CD4-positive, alpha-beta T cell treated with Interleukin-17A for 1 hour (primary cell): ENCODE results near the gene TMC6.

Source experiments
- DNase-seq: peaks from one replicate; pipeline ENCODE4 v3.0.0-alpha.2; 2020

Gene TMC6

DNA sequence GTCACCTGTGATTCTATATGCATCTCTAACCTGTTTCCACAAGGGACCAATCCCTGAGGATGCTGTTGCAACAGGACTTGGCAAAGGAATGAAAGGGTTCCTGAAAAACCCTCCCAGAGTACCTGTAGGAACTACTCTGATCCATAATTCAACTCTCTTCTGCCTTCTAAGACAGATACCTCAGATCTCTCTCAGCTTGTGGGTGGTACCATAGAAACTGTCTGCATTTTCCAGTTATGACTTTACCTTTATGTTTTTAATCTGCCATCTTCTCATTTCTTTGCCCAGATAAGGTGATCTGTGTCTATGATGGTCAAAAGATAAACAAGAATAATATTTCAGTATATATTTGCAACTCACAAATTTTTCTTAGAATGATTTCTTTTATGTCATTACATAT lies 65.1 kb downstream of the TMC6 start:
- no peak for DNase-seq

DNA sequence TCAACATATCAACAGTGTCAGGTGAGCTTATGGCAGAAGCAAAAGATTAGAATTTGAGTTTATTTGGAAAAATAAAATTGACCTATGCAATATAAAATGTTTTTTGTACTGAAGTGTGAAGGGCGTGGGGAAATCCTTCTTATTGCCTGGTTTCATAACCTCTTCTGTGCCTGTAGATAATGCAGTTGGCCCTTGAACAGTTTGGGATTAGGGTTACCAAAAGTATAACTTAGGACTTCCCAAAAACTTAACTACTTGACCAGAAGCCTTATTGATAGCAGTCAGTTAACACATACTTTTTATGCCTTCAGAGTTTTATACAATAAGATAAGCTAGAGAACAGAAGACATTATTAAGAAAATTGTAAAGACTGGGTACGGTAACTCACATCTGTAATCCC lies 66.0 kb downstream of the TMC6 start:
- DNase-seq = no peak
